CD14-positive monocyte (primary cell): ENCODE measurements around the gene NABP1. TPM values are rescaled to one million over a fixed set of nuclear protein-coding genes. Genes with fewer than 3 reads are reported as not detected.

ENCODE experiments used
- DNase-seq, 3 donors: peaks; one replicate each; pipeline ENCODE4 v3.0.0-alpha.2; 2011 to 2022
- H2AFZ ChIP-seq: 2 replicates; pipeline ENCODE4 v1.6.0; 2012; ENCODE audit warnings: mild to moderate bottlenecking, low read depth, low read length, inconsistent platforms; ENCODE audit not compliant: insufficient read depth, poor library complexity, severe bottlenecking
- H3K27ac ChIP-seq, 2 donors: 1 replicate in 1 of 2; 2 replicates in 1 of 2; pipeline ENCODE4 v1.5.1; 2012 to 2013; ENCODE audit warnings: low read length in 2 of 2, control low read depth in 1 of 2, inconsistent platforms in 1 of 2, low read depth in 1 of 2, mild to moderate bottlenecking in 1 of 2
- H3K27me3 ChIP-seq, 2 donors: one replicate each; pipeline versions ENCODE4 v1.6.0 to v1.6.1; 2011 to 2013; ENCODE audit warnings: low read length in 2 of 2; ENCODE audit not compliant: control insufficient read depth in 2 of 2, insufficient read depth in 2 of 2
- H3K36me3 ChIP-seq, 2 donors: replicated peaks in 1 of 2; 1 replicate in 1 of 2; 2 replicates in 1 of 2; pipeline versions ENCODE4 v1.5.1 to v1.6.1; 2012 to 2013; ENCODE audit warnings: low read length in 2 of 2, control low read depth in 1 of 2, inconsistent platforms in 1 of 2, mild to moderate bottlenecking in 1 of 2; ENCODE audit not compliant: insufficient read depth in 2 of 2, control insufficient read depth in 1 of 2
- H3K4me1 ChIP-seq, 2 donors: 1 replicate in 1 of 2; 2 replicates in 1 of 2; pipeline versions ENCODE4 v1.5.1 to v1.6.1; 2012 to 2013; ENCODE audit warnings: low read length in 2 of 2, control low read depth in 1 of 2, inconsistent platforms in 1 of 2, mild to moderate bottlenecking in 1 of 2, moderate library complexity in 1 of 2; ENCODE audit not compliant: insufficient read depth in 2 of 2, control insufficient read depth in 1 of 2
- H3K4me2 ChIP-seq: replicated peaks from 2 replicates; pipeline ENCODE3; 2012; ENCODE audit warnings: low read length, moderate library complexity, mild to moderate bottlenecking; ENCODE audit not compliant: poor library complexity, severe bottlenecking; ENCODE audit errors: extremely low read depth
- H3K4me3 ChIP-seq, 3 experiments: fragments of 200-600 bp in 1 of 3; sonication (generic) in 1 of 3; replicated peaks in 1 of 3; 1 replicate in 2 of 3; 2 replicates in 1 of 3; pipeline ENCODE4 v1.5.1; 2011 to 2013; ENCODE audit warnings: low read length in 3 of 3, mild to moderate bottlenecking in 3 of 3, control low read depth in 2 of 3, low read depth in 2 of 3, inconsistent platforms in 1 of 3, moderate library complexity in 1 of 3
- H3K79me2 ChIP-seq: 2 replicates; pipeline ENCODE4 v1.6.0; 2012; ENCODE audit warnings: mild to moderate bottlenecking, control low read depth, inconsistent platforms, low read length, moderate library complexity; ENCODE audit not compliant: insufficient read depth
- H3K9ac ChIP-seq: 2 replicates; pipeline ENCODE4 v1.6.0; 2017; ENCODE audit warnings: low read length, mild to moderate bottlenecking; ENCODE audit not compliant: insufficient read depth, poor library complexity, severe bottlenecking
- H3K9me3 ChIP-seq, 2 donors: replicated peaks in 1 of 2; 1 replicate in 1 of 2; 2 replicates in 1 of 2; pipeline versions ENCODE4 v1.5.1 to v1.6.1; 2012 to 2013; ENCODE audit warnings: low read length in 2 of 2, control low read depth in 1 of 2; ENCODE audit not compliant: control insufficient read depth in 1 of 2, insufficient read depth in 1 of 2
- H4K20me1 ChIP-seq: 2 replicates; pipeline ENCODE4 v1.6.0; 2012; ENCODE audit warnings: mild to moderate bottlenecking, low read length, control low read depth, moderate library complexity; ENCODE audit not compliant: insufficient read depth
- H3K27ac Mint-ChIP-seq, 7 donors: one replicate each; pipeline ENCODE4 v1.8.0; 2020; ENCODE audit warnings: mild to moderate bottlenecking in 7 of 7, mixed read lengths in 7 of 7, moderate library complexity in 6 of 7, inconsistent platforms in 2 of 7
- H3K27me3 Mint-ChIP-seq, 3 donors: one replicate each; pipeline ENCODE4 v1.8.0; 2021 to 2022; ENCODE audit warnings: low read depth in 3 of 3, mild to moderate bottlenecking in 3 of 3, mixed read lengths in 3 of 3, moderate library complexity in 3 of 3, inconsistent platforms in 1 of 3
- H3K36me3 Mint-ChIP-seq, 2 donors: one replicate each; pipeline ENCODE4 v1.8.0; 2020; ENCODE audit warnings: mixed read lengths in 2 of 2, inconsistent platforms in 1 of 2, mild to moderate bottlenecking in 1 of 2
- H3K4me1 Mint-ChIP-seq: one replicate; pipeline ENCODE4 v1.8.0; 2020; ENCODE audit warnings: mild to moderate bottlenecking, mixed read lengths
- H3K4me3 Mint-ChIP-seq, 2 donors: one replicate each; pipeline ENCODE4 v1.8.0; 2020; ENCODE audit warnings: mild to moderate bottlenecking in 2 of 2, mixed read lengths in 2 of 2, moderate library complexity in 1 of 2
- H3K9me3 Mint-ChIP-seq, 7 donors: one replicate each; pipeline ENCODE4 v1.8.0; 2020 to 2022; ENCODE audit warnings: mixed read lengths in 7 of 7, mild to moderate bottlenecking in 6 of 7, moderate library complexity in 6 of 7, inconsistent platforms in 2 of 7
- WGBS: methylation state at CpG from one replicate; pipeline ENCODE4 v1.1.5; 2013; ENCODE audit warnings: missing lambda C conversion rate; ENCODE audit not compliant: insufficient coverage; 5-methylcytosine and 5-hydroxymethylcytosine counted together
- intact Hi-C, 2 donors: fragments of 100-400 bp; cut with micrococcal nuclease; formaldehyde crosslinking; loops; one replicate each; pipeline versions ENCODE4 v1.15.0 to v1.15.1; 2023
- polyA plus RNA-seq, 3 donors: library from polyadenylated mRNA; depleted of rRNA in 1 of 3; unstranded in 2 of 3; stranded (reverse) in 1 of 3; fragments of 300-500 nt in 2 of 3; fragments of >200 nt in 1 of 3; fragmentation: Illumina TruSeq in 2 of 3; gene quantifications; 1 replicate in 2 of 3; 2 replicates in 1 of 3; pipeline ENCODE4 v1.2.3, GENCODE V29; 2012 to 2021
- TF ChIP-seq, protein P1 (sequence below): fragments of 200-600 bp; IDR thresholded peaks from one replicate; pipeline ENCODE4 v1.8.0; 2022; ENCODE audit warnings: antibody characterized with exemption, mild to moderate bottlenecking

The NABP1 gene
- polyA plus RNA-seq, 3 donors, result 8.0 to 20.7 (median 13.3) TPM

DNA sequence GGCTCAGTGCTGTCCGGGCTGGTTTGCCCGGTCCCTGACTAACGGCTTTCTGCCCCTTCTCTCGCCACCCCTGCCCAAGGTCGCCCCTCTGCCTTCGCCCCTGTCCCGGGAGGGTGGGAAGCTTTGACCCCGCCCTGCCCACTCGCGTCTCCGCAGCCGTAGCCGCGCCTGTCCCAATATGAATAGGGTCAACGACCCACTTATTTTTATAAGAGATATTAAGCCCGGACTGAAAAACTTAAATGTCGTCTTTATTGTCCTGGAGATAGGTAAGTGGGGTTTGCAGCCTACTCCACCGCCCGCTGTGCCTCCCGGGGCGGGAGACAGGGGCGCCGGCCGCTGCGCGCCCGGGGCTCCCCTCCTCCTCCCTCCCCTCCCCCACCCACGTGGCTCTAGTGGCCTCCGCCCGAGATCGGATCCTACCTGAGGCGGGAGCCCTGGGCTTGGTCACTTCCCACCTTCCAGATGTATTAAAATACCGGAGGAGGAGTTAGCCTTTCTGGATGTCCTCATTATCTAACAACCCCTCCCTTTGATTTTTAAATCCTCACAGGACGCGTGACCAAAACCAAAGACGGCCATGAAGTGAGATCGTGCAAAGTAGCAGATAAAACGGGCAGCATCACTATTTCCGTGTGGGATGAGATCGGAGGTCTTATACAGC lies 633 bp downstream of the NABP1 start:
- intact Hi-C loops, result loop anchor here (5.0 kb wide), 2 partner anchors 41 to 56 kb away; no protein-coding TSS in a partner anchor
- Histone ChIP-seq H2AFZ (no peak overlapping the region), H3K9ac (peak overlapping the region; percentile 93), H3K27ac (peak overlapping the region; percentile 86 to 89), H3K36me3 (peaks cover 22 to 23% of the 10 kb centered on the region in 2 donors), H3K4me2 (peak overlapping the region; percentile 75), H3K27me3 (no peaks in the 10 kb centered on the region), H3K9me3 (no peaks in the 10 kb centered on the region), H3K4me1 (peaks cover 61 to 79% of the 10 kb centered on the region in 2 donors), H4K20me1 (peaks cover 37% of the 10 kb centered on the region), H3K4me3 (peak overlapping the region; percentile 71 to 97 (median 83)), H3K79me2 (peaks cover 45% of the 10 kb centered on the region)
- Mint-ChIP-seq H3K36me3 (peaks cover 24% of the 10 kb centered on the region in 2 donors), H3K9me3 (peaks cover 0 to 4% (median 2%) of the 10 kb centered on the region in 7 donors), H3K27ac (peak overlapping the region; percentile 89 to 100 (median 100)), H3K27me3 (peaks cover 0 to 5% (median 0%) of the 10 kb centered on the region in 3 donors), H3K4me1 (peaks cover 64% of the 10 kb centered on the region), H3K4me3 (peak overlapping the region; percentile 92 to 96)
- TF ChIP-seq, protein P1, sequence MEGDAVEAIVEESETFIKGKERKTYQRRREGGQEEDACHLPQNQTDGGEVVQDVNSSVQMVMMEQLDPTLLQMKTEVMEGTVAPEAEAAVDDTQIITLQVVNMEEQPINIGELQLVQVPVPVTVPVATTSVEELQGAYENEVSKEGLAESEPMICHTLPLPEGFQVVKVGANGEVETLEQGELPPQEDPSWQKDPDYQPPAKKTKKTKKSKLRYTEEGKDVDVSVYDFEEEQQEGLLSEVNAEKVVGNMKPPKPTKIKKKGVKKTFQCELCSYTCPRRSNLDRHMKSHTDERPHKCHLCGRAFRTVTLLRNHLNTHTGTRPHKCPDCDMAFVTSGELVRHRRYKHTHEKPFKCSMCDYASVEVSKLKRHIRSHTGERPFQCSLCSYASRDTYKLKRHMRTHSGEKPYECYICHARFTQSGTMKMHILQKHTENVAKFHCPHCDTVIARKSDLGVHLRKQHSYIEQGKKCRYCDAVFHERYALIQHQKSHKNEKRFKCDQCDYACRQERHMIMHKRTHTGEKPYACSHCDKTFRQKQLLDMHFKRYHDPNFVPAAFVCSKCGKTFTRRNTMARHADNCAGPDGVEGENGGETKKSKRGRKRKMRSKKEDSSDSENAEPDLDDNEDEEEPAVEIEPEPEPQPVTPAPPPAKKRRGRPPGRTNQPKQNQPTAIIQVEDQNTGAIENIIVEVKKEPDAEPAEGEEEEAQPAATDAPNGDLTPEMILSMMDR, result no peak
- 2% methylated on average over 12 of the region's 40 CpGs for WGBS
- DNase-seq, result peak in 2 of 3 donors; percentile 25 to 32

DNA sequence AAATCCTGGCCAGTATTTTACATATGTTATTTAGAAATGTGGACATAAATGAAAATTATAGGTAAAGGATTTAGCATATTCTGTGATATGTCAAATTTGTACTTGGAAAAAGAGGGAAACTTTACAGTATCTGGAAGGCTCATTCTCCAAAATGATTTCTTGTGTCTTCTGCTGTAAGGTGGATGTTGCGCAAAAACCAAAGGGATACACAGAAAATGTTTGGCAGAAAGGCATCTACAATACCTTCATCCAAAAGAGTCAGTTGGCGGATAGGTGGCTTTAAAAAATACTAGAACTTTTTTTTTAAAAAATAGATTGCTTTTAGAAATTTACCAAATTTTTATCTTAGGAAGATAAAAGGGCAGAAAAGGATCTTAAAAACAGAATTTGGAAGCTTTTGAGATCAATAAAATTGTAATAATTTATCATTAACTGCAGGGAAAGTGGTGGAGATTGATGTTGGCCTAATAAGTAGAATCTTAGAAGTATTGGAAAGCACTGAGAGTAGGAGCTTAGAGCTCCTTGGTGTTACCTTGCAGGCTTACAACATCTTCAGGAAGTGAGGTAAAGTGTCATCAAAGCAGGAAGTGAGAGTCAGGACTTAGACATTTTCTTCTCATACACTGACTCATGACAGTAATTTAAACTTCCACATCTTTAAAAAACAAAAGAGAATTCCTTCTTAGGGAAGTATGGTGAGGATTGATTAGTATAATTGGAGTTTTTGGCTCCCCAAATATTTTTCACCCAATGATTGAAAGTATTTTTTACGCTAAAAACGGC lies 2.1 kb downstream of the NABP1 start:
- H4K20me1 ChIP-seq, result peaks cover 40% of the 10 kb centered on the region
- H3K4me3 ChIP-seq, result peak overlapping the region; percentile 71 to 97 (median 83)
- Mint-ChIP-seq H3K27ac (peak overlapping the region; percentile 89 to 100 (median 100)), H3K4me3 (peak overlapping the region; percentile 92 to 96), H3K9me3 (peaks cover 0 to 4% (median 1%) of the 10 kb centered on the region in 7 donors), H3K36me3 (peaks cover 38 to 39% of the 10 kb centered on the region in 2 donors), H3K27me3 (peaks cover 0 to 5% (median 0%) of the 10 kb centered on the region in 3 donors), H3K4me1 (peaks cover 59% of the 10 kb centered on the region)
- peak overlapping the region; percentile 75 for H3K4me2 ChIP-seq
- intact Hi-C loops, result loop anchor here (5.0 kb wide), 2 partner anchors 43 to 58 kb away; no protein-coding TSS in a partner anchor
- peaks cover 53 to 71% of the 10 kb centered on the region in 2 donors for H3K4me1 ChIP-seq
- no peak overlapping the region for H2AFZ ChIP-seq
- H3K36me3 ChIP-seq, result peaks cover 37 to 38% of the 10 kb centered on the region in 2 donors
- H3K9ac ChIP-seq, result no peak overlapping the region
- TF ChIP-seq, protein P1, result no peak
- H3K9me3 ChIP-seq, result no peaks in the 10 kb centered on the region
- peak; percentile 66 to 91 (median 91) for DNase-seq
- no CpG with 5 or more reads among the region's 4 CpGs for WGBS
- no peaks in the 10 kb centered on the region for H3K27me3 ChIP-seq
- H3K27ac ChIP-seq, result peak overlapping the region; percentile 86 to 89
- H3K79me2 ChIP-seq, result peaks cover 45% of the 10 kb centered on the region
